CD1c-positive myeloid dendritic cell (primary cell): ENCODE results near the gene ACBD4.

Source experiments
- DNase-seq: peaks from one replicate; pipeline ENCODE4 v3.0.0-alpha.2; 2016; ENCODE audit errors: extremely low spot score

The ACBD4 gene

GRCh38 chr17:45104497-45104896 lies 31.0 kb upstream of the ACBD4 start:
- no peak for DNase-seq

DNA sequence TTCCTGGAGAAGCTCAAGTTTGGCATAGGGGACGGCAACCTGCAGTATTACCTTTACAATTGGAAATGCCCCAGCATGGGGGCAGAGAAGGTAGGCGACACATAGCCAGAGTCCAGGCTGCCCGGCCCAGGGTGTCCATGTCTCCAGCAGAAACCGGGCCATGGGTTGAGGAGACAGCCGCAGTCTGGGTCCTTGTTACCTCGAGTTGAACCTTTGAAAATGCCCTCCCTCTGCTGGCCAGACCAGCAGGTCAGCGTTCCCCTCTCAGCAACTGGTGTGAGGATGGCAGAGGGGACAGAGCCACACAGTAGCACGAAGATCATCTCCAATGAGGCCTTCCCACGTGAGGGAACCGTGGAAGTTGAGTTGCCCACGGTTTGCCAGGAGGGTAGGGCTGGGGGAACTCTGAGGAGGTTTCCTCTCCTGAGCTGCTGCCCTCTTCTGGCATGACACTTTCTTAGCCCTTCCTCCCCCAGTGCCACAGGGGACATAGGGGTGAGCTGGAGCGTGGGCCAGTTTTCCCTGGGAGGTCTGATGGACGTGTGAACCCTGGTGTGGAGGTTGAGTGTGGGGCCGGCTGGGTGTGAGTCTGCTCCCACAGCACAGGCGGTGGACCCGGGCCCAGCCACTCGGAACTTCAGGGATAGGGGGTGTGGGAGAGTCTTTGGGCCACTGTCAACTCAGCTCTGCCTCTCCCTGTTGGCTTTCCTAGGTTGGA lies 30.4 kb upstream of the ACBD4 start:
- DNase-seq, result no peak

DNA sequence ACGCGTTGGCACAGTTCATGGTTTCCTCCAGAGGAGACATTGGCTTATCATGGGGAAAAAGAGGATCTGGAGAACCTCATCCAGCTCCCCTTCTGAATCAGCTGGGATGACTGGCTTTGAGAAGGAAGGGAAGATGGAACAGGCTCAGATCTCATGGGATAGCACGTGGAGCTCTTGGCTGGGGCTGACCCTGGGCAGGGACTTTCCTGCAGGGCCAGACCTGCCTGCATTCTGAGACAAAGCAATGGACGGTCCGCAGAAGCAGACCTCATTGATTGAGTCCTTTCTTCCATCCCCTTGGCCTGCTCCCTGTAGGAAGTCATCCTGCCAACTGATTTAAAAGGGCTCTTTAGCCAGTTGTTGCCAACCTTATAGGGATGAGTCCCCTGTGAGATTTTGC lies 29.4 kb upstream of the ACBD4 start:
- no peak for DNase-seq

- DNase-seq, result no peak
Observed at GRCh38 chr17:45106582-45106981, 28.9 kb upstream of the ACBD4 start.

GRCh38 chr17:45107293-45108010 lies 28.0 kb upstream of the ACBD4 start:
- DNase-seq, result no peak

- no peak for DNase-seq
Observed at GRCh38 chr17:45108051-45108450, 27.4 kb upstream of the ACBD4 start.

- no peak for DNase-seq
Observed at GRCh38 chr17:45108595-45109521, 26.6 kb upstream of the ACBD4 start.

DNA sequence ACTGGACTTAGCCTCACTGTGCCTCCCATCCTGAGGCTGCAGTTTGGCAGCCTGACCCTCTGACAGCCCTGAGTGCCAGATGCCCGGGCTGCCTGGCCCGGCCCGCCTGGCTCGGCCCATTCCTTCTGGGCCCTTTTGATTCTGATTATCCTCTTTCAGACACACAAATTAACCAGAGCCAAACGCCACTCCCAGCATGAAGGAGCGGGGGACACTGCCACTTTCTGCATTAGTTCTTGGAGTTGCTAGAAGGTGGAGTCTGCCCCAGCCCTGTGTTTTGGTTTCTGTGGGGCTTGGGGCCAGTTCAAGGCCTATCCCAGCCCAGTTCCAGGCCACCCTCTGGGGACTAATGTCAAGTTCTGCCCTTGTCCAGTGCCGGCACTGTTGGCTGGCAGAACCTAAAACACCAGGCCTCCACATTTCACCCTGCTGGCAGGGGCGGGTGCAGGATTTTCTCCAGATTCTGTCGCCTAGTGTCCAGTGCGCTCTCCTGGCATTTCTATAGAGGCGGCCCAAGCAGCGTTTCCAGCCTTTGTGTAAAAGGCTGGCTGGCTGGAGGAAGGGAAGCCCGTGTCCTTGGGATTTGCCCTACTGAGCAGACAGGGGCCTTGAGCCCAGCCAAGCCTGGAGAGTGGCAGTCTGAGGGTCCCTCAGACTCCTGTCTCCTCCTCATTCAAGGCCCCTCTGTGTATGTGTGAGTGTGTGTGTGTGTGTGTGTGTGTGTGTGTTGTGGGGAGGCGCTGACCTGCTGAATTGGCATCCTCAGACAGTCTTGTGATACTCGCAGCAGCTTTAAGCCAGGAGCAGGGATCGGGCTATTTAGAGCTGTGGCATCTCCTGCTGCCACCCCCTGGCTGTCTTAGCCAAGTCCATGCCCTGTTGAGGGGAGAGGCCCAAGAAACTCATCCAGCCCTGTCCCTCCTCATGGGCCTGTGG lies 24.5 kb upstream of the ACBD4 start:
- no peak for DNase-seq

DNA sequence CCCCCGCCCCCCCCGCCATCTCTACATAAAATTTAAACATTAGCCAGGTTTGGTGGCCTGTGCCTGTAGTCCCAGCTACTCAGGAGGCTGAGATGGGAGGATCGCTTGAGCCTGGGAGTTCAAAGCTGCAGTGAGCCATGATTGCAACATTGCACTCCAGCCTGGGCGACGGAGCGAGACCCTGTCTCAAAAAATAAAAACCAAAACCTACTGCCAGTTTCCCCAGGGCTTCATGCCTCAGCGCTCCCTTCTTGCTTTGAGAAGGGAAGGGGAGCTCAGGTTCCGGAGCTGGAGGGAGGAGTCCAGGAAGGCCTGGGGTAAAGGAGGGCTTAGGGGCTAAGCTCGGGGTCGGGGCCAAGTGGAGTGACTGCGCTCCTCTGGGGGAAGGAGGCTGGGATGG lies 23.6 kb upstream of the ACBD4 start:
- no peak for DNase-seq

DNA sequence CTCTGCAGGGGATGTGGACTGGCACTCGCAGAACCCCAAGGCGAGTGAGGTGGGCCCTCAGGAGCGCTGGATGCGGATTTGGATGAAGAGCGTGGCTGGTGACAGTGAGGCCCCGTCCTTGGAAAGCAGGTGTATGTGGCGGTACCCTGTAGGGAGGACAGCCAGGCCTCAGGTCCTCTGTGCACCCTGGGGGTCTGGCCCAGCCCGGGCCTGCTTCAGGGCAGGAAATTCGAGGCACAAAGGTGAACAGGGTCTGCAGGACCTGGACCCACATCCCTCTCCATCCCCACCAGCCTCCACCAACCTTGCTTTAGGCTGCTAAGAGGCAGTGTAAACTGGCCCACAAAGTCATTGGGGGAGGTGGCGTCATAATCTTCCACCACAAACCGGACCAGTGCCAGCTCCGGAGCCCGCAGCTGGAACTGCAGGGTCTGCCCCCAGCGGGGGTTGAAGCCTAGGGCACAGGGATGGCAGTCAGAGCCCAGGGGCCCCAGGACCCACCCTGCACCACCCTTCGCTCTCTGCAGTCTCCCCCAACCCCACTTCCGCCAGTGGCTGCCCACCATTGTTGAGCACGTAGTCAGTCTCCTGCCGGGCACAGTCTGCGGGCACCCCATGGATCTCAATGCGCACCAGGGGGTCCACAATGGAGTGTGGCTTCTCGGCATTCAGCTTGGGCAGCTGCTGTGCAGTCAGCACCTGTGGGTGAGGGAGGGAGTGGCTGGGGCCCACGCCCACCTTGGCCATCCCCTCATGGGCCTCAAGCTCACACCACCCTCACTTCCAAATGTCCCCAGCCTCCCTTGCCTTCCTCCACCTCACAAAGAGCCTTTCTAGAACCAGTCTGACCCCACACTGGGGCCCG lies 22.7 kb upstream of the ACBD4 start:
- DNase-seq, result no peak

DNA sequence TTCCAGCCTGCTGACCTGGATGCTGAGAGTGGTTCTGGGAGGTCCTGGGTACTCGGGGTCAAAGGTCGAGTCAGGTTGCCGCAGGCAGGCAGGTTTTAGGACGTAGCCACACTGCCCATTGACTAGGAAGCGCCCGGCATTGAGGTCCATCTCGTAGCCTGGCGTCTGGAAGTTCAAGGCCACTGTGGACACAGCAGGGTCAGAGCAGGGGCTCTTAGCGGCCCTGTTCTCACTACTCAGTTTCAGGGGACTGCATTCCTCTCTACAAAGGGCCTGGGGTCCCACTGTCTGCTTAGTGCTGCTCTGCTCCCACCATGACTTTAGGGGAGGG lies 22.1 kb upstream of the ACBD4 start:
- DNase-seq, result no peak

DNA sequence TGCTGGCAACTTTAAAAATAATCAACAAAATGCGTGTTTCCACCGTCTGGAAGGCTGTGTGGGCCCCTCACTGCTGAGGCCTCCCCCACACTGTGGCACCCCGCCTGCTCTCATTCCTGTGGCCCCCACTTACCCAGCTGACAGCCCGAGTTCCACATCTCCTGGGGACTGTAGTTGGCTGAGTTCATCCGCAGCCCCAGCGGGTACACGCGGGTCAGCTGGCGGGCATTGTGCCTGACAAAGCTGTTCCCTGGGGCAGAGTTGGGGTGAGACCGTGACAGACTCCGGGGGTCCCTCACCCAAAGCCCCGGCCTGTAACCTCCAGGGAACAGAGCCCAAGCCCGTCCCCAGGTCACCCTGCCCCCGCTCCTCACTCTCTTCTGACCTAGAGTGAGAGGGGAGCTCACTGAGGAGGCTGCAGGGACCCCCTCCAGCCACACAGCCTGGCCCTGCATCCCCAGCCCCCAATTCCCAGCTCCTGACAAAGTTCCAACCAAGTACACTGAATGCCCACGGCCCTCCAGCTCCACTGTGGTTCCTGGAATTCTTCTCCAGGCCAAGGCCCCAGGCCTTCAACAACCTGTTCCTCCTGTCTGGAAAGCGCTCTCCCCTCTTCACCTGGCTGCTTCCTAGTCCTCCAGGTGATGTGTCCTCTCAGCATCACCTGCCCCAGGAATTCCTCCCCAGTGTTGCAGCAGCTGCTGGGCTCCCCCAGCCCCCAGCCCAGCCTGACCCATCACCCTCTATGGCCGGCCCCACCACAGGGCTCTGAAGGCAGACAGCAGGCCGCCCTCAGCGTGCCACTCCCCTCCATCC lies 21.2 kb upstream of the ACBD4 start:
- no peak for DNase-seq

DNA sequence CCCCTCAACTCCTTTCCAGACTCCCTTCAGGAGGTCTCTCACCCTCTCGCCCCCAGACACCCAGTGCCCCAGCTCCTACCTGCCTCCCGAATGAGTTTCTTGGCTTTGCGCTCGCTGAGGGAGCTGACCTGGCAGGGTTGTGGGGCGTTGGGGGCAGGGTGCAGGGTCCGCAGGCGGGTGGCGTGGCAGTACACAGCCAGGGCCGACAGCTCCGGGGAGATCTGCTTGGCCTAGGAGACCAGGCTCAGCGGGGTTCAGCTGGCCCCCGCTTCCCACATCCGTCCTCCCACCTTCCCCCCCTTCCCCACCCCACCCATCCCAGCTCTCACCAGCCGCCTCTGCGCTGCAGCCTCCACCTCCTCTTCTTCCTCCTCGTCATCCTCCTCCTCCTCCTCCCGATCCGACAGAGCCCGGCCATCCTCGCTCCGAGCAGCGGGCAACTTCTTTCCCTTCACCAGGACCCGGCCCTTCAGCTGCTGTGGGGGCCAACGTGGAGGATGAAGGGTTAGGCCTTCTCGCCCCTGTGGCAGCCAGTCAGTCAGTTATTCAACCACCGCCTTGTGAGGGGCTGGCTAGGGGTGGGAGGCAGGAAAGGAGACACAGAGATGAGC lies 20.4 kb upstream of the ACBD4 start:
- DNase-seq, result no peak

GRCh38 chr17:45115871-45116270 lies 19.6 kb upstream of the ACBD4 start:
- DNase-seq, result no peak

DNA sequence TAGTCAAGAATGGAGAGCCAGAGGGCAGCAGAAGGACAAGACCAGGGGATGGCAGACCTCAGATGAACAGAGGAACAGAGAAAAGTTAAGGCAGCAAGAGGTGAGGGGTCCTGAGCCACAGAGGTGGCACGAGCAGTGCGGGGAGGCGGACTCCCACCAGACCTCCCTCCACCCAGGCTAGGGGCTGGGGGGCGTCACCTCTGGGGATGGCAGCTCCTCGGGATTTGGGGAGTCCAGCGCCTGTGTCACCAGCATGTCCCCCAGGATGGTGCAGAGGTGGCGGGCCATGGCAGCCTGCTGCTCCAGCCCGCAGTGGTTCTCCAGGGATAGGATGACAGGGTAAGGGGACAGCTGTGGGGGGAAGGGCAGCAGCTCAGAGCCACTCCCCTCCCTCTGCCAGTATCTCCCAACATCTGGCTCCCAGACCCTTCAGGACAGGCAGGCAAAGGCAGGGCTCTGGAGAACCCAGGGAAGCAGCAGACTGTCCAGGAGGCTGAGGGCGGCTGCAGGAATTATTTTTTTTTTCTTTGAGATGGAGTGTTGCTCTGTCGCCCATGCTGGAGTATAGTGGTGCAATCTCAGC lies 19.0 kb upstream of the ACBD4 start:
- no peak for DNase-seq

GRCh38 chr17:45117334-45117733 lies 18.2 kb upstream of the ACBD4 start:
- DNase-seq, result no peak

GRCh38 chr17:45117848-45118646 lies 17.4 kb upstream of the ACBD4 start:
- no peak for DNase-seq

GRCh38 chr17:45118691-45119090 lies 16.8 kb upstream of the ACBD4 start:
- no peak for DNase-seq
